Retinal pigment epithelial cell (primary cell): ENCODE measurements around the gene APBA3.

ENCODE experiments used
- DNase-seq: peaks from one replicate; pipeline ENCODE4 v3.0.0-alpha.2; 2010; ENCODE audit warnings: low read depth
- H3K4me3 ChIP-seq: 2 replicates; pipeline ENCODE4 v1.5.1; 2011; ENCODE audit warnings: mild to moderate bottlenecking, low read length, control low read depth, moderate library complexity
- CTCF ChIP-seq: conservative IDR thresholded peaks from 2 replicates; pipeline ENCODE4 v1.5.1; 2011; ENCODE audit warnings: low read depth, low read length, control low read depth, inconsistent platforms

The APBA3 gene

GRCh38 chr19:3776479-3777040, 15.1 kb upstream of the APBA3 start:
- no peak overlapping the region for H3K4me3 ChIP-seq
- TF ChIP-seq CTCF = no peak
- DNase-seq = no peak

DNA sequence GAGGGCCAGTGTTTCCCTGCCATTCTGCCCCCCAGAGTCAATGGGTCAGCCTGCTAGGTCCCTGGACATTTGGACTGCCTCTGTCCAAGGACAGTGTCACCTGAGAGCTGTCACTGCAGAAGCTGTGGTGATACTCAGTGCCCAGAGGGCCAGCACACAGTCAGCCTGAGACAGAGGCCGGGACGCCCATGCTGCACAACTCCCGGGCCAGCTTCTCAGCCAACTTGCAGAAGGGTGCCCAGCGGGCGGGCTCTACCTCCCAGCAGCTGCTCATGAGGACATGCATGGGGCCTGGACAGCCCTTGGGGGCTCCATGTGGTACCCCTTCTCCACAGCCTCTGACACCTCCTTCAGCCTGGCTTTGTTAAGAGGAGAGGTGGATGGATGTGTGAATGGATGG, 14.3 kb upstream of the APBA3 start:
- no peak for TF ChIP-seq CTCF
- H3K4me3 ChIP-seq = no peak overlapping the region
- no peak for DNase-seq

- no peak for DNase-seq
- TF ChIP-seq CTCF = no peak
- no peak overlapping the region for H3K4me3 ChIP-seq
These were observed 13.9 kb upstream of the APBA3 start for GRCh38 chr19:3775374-3775711.

DNA sequence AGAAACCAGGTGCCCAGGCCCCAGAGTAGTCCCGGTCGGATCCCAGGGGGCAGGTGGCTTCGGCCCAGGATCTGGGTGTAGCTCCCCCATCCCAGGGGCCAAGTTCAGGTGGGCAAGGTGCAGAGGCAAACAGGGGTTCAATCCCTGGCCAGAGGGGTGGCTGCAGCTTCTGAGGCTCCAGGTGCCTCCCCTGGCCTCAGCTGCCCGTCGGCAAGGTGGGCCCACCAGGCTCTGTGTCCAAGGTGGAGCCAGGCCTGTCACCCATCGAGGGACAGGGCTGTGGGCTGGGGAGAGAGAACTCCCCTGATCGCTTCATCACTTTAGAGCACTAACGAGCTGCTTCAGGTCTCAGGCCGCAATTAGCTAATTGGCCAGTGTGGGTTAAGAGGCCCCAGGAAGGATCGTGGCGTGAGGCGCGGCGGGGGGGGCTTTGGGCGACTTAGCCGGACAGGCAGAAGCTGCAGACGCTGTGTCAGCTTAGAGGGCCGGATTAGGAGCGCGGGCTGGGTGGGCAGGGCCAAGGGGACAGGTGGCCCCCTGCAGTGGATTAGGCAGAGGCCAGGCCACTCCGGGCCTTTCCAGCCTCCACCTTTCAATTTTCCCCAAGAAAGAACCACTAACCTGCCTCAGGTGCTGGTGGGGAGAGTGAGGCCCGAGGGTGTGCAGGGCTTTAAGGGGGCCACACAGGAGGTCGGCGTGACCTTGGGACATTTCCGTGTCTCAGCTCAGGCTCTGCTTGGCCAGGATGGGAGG, 13.3 kb upstream of the APBA3 start:
- no peak overlapping the region for H3K4me3 ChIP-seq
- TF ChIP-seq CTCF = no peak
- DNase-seq = no peak

GRCh38 chr19:3773814-3774515, 12.5 kb upstream of the APBA3 start:
- TF ChIP-seq CTCF = no peak
- no peak overlapping the region for H3K4me3 ChIP-seq
- no peak for DNase-seq

GRCh38 chr19:3771906-3772455, 10.5 kb upstream of the APBA3 start, which contains the start of gene RAX2:
TSS of gene RAX2 (minus strand) at chr19:3772228. CDS start at chr19:3771742, 486 bp downstream.
- TF ChIP-seq CTCF = no peak
- no peak within 1 kb of the TSS for H3K4me3 ChIP-seq
- no peak for DNase-seq
